GM13976 (cell line): ENCODE data around the gene VANGL1.

Source experiments
- DNase-seq: peaks from one replicate; pipeline ENCODE4 v3.0.0; 2012; ENCODE audit warnings: low spot score
- CTCF ChIP-seq: IDR thresholded peaks from 2 replicates; pipeline ENCODE4 v1.5.1; 2012; ENCODE audit warnings: borderline replicate concordance, mild to moderate bottlenecking; ENCODE audit not compliant: insufficient read depth; ENCODE audit errors: extremely low read depth, missing control alignments, control extremely low read depth
- in situ Hi-C: fragments of 300-500 bp; cut with MboI; formaldehyde crosslinking; loops from one replicate; pipeline ENCODE4 v1.12.0; 2022; ENCODE audit warnings: low sequenced_read_pairs, mixed read lengths, inconsistent platforms; ENCODE audit not compliant: unreplicated experiment

The VANGL1 gene

GRCh38 chr1:115641762-115642167 lies at the start of gene VANGL1:
Gene VANGL1, plus strand, starts transcription at chr1:115641970. Its CDS starts 9,444 bp downstream, at chr1:115651414.
- no peak for TF ChIP-seq CTCF
- in situ Hi-C loops, result no loop called here
- peak; percentile 86 for DNase-seq

- no peak for TF ChIP-seq CTCF
- in situ Hi-C loops, result loop anchor here (25.0 kb wide), 1 partner anchor 455 kb away; no protein-coding TSS in a partner anchor
- no peak for DNase-seq
Measured at GRCh38 chr1:115592264-115592663, 49.5 kb upstream of the VANGL1 start.

GRCh38 chr1:115593365-115594259 lies 48.2 kb upstream of the VANGL1 start:
- no peak for TF ChIP-seq CTCF
- DNase-seq, result no peak
- in situ Hi-C loops, result loop anchor here (25.0 kb wide), 1 partner anchor 456 kb away; no protein-coding TSS in a partner anchor

- in situ Hi-C loops, result loop anchor here (25.0 kb wide), 1 partner anchor 457 kb away; no protein-coding TSS in a partner anchor
- no peak for TF ChIP-seq CTCF
Measured at GRCh38 chr1:115594600-115594999, 47.2 kb upstream of the VANGL1 start.

GRCh38 chr1:115595279-115596079 lies 46.3 kb upstream of the VANGL1 start:
- peak; percentile 92 for TF ChIP-seq CTCF
- DNase-seq, result peak; percentile 64
- in situ Hi-C loops, result loop anchor here (25.0 kb wide), 1 partner anchor 458 kb away; no protein-coding TSS in a partner anchor

More at GRCh38 chr1:115594600-115594999, 47.2 kb upstream of the VANGL1 start:
- no peak for DNase-seq
